SK-N-DZ (cell line): Measurements from ENCODE around the gene SERGEF.

Experiments used
- DNase-seq: peaks from one replicate; pipeline ENCODE4 v3.0.0-alpha.2; 2015; ENCODE audit warnings: low spot score

SERGEF gene

GRCh38 chr11:17861036-17861755 lies 151.7 kb downstream of the SERGEF start:
- no peak for DNase-seq

GRCh38 chr11:17859552-17859951 lies 153.3 kb downstream of the SERGEF start:
- DNase-seq, result no peak

GRCh38 chr11:17855531-17856290 lies 157.1 kb downstream of the SERGEF start:
- DNase-seq, result no peak

GRCh38 chr11:17853280-17853679 lies 159.6 kb downstream of the SERGEF start:
- DNase-seq, result no peak

- DNase-seq, result no peak
These were observed 160.6 kb downstream of the SERGEF start for GRCh38 chr11:17852246-17852645.

DNA sequence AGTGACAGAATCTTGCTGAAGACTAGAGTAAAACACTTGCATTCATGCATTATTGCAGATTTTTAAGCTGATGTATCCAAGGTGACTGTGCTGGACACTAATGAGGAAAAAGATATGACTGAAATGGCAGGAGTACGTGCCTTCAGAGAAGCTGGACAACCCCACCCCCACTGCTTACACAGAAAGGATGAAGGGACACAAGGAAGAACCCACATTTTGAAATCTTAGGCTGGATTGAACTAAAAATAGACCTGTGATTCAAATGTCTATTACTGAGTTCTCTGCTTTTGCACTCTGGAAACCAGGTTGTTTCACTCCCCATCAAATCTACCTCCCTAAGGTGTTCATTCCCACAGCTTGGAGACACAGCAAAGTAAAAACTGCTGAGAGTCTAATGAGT lies 161.2 kb downstream of the SERGEF start:
- DNase-seq, result no peak

GRCh38 chr11:17850336-17850735 lies 162.5 kb downstream of the SERGEF start:
- peak; percentile 61 for DNase-seq

- DNase-seq, result no peak
These were observed 164.1 kb downstream of the SERGEF start for GRCh38 chr11:17848715-17849114.

- peak; percentile 91 for DNase-seq
These were observed 165.9 kb downstream of the SERGEF start for GRCh38 chr11:17846852-17847453.

DNA sequence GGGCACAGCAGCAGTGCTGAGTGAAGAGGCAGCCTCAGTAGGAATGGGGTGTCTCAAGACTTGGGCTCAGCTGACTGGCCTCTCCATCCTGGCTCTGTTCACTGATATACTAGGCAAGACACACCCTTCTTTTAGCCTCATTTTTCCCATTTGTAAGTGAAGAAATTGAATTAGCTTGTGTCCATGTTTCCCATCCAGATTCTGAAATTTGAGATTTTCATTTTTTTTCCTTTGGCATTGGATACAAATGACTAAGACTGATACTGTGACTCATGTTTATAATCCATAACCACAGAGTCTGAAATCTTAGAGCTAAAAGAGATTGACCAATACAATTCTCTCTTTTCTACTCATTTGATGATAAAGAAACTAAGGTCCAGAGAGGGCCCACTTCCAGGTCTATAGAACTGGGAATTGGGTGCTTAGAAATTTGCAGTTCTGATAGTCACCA lies 167.4 kb downstream of the SERGEF start:
- DNase-seq, result no peak

GRCh38 chr11:17840101-17840548 lies 172.7 kb downstream of the SERGEF start:
- DNase-seq, result no peak

DNA sequence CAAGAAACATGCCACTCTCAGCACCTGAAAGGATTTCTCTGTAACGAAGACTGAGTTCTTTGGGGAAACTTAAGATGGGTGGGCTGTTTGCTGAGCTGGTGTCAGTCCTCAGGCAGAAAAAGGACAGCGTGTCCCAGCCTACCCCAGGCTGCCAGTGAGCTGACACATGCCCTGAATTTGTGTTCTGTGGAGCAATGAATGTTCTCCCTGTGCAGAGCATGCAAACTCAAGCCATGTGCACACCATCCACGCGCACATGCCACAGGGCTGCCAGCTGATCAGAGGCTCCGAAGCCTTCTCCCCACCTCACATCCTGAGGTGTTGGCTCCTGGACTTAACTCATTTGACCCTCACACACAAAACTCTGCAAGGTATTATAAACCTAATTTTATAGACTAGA lies 173.4 kb downstream of the SERGEF start:
- no peak for DNase-seq

- DNase-seq, result no peak
These were observed 174.7 kb downstream of the SERGEF start for GRCh38 chr11:17838102-17838501.

DNA sequence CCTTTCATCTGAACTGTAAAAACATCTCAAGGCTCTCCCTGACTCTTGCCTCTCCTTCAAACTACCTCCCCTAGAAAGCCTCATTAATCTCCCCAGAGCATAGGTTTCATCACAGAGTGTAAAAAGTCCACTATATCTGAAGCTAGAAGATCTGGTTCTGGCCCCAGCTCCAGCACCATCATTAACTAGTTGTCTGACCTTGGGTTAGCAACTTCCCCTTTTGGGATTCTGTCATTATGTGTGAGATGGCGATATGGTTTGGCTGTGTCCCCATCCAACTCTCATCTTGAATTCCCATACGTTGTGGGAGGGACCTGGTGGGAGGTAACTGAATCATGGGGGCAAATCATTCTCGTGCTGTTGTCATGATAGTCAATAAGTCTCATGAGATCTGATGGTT lies 181.0 kb downstream of the SERGEF start:
- no peak for DNase-seq

DNA sequence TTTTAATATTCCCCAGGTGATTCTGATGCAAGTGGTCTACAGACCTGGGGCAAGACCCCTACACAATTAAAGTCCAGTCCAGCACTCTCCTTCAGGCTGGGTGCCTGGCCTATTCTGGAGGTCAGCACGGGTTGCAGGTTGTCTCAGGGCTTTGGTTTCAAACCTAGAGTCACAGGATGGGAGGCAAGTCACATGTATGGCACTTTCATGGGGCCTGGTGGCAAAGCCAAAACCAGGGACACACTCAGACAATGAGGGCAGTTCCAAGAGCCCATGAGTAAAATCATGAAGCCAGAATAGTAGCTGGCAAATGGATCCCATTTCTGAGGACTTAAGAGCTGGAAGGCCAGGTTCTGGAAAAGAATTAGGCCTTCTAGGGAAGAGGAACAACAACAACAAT lies 181.6 kb downstream of the SERGEF start:
- no peak for DNase-seq

- no peak for DNase-seq
These were observed 184.5 kb downstream of the SERGEF start for GRCh38 chr11:17828311-17828751.

GRCh38 chr11:17827006-17827405 lies 185.8 kb downstream of the SERGEF start:
- peak; percentile 35 for DNase-seq

DNA sequence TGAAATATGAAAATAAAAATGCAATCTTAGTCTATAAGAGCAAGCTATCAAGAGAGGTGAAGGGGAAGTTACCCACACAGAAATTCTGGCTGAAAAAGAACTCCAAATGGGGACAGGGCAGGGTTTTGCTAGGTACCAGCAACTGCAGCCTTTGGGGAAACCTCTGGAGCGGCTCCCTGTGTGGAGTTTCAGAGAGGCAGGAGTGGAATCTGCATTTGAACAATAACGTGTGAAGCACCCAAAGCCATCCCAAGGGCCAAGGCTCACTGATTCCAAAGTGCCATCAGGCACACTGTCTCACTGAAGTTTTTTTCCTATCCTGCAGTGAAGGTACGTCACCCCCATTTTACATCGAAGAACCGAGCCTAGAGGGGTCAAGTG lies 190.5 kb downstream of the SERGEF start:
- DNase-seq, result no peak

- no peak for DNase-seq
These were observed 191.0 kb downstream of the SERGEF start for GRCh38 chr11:17821648-17822400.

DNA sequence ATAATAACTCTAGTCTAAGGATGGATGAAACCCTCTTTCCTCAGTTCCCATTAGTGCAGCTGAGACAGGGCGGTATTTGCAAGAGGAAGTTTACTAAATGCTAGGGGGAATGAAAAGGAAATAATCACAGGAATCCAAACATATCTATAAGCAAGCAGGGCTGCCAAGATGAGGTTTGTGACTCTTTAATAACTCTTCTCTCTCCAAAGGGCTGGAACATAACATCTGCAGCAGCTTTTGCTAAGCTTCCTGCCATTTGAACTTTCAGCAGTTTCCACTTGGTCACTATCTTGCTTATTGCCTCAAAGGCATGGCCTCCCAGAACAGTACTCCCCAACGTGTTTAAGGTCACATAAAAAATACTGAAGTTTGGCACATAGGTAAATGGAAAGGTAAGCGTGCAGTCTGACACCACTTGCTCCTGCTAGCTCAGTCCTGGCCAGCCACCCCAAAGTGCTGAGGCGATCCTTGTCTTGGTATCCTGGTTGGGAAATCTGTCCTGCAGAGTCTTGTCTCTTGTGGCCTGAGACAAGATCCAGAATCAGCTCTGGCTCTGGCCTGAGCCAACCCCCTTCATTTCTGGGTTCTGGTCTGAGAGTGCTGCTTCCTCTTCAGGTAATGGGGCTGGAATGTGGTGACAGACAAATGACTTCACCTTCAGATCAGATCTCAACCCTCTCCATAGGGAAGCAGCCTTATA lies 196.5 kb downstream of the SERGEF start:
- no peak for DNase-seq

DNA sequence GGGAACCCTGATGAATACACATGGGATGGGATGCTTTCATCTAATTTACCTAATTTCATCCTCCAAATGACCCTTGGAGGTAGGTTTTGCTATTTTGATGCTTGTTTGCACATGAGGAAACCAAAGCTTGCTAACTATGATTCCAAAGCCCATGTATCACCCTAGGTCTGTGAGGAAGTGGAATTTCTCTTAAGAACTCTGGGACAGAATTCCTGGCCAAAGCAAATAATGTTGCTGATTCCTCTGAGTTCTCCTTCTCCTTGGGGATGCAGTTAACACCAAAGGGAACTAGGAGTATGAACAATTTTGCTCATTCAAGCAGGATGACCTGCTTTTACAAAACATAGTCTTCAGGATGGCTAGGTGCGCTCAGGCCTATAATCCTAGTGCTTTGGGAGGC lies 198.3 kb downstream of the SERGEF start:
- DNase-seq, result no peak
